Stimulated activated naive CD4-positive, alpha-beta T cell treated with Interleukin-2 at 50 U/mL for 16 hours (primary cell): ENCODE results near the gene HERPUD2.

Source experiments
- DNase-seq: peaks from one replicate; lab custom pipeline; 2025; lab: John Stamatoyannopoulos, UW

The HERPUD2 gene, protein sequence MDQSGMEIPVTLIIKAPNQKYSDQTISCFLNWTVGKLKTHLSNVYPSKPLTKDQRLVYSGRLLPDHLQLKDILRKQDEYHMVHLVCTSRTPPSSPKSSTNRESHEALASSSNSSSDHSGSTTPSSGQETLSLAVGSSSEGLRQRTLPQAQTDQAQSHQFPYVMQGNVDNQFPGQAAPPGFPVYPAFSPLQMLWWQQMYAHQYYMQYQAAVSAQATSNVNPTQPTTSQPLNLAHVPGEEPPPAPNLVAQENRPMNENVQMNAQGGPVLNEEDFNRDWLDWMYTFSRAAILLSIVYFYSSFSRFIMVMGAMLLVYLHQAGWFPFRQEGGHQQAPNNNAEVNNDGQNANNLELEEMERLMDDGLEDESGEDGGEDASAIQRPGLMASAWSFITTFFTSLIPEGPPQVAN

DNA sequence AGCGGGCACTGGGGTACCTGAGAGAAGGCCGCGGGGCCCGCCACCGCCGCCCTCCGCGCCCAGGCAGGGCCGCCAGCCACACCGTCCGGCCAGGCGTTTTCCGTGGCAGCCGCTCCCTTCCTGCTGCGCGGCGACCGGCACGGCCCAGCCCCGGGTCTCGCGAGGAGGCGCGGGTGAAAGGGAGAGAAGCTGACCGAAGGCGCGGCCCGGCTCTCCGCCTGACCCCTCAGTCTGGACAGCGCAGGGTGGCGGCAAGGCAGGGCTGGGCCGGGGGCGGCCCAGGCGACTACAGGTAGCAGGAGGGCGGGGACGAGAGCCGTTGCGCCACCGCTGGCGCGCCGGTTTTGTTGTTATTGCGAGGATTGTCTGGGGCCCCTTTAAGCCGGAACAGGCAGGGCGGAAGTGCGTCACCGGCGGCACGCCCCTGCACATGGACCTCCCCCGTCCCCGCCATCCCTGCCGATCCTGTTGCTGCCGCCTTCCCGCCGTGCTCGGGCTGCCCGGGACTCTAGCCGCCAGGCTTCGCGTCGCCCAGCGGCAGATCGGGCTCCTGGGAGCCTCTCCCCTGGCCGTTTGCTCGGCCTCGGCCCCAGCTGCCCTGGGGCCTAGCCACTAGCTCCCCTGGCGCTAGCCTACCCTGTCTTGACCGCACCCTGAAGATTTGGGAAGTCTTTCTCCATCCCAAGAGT is at the start of gene HERPUD2:
HERPUD2 (minus strand) TSS at position 352 of the 689 bp plus-strand sequence. CDS start 805 bp downstream, outside the sequence.
- DNase-seq: peak; percentile 88

DNA sequence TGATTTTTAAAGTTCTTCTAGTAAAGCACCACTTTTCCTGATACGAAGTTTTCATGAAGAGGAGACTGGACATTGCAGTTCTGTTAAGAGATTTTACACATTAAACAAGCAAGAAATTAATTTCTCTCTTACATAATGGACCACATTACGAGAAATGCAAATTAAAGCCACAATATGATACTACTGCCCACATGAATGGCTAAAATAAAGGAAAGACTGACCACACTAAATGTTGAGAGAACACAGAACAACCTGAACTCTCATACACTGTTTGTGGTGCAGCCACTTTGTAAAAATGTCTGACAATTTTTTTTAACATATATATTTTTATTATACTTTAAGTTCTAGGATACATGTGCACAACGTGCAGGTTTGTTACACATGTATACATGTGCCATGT is 44.0 kb upstream of the HERPUD2 start:
- DNase-seq: no peak

DNA sequence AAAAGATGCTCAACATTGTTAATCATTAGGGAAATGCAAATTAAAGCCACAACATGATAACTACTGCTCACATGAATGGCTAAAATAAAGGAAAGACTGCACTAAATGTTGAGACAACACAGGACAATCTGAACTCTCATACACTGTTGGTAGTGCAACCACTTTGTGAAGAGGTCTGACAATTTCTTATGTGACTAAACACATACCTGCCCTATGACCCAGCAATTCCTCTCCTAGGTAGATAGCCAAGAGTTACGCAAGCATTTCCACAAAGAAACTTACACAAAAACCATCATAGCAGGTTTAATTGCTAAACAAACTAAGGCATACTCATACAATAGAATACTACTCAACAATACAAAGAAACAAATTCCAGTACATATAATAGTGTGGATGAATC is 41.8 kb upstream of the HERPUD2 start:
- no peak for DNase-seq

DNA sequence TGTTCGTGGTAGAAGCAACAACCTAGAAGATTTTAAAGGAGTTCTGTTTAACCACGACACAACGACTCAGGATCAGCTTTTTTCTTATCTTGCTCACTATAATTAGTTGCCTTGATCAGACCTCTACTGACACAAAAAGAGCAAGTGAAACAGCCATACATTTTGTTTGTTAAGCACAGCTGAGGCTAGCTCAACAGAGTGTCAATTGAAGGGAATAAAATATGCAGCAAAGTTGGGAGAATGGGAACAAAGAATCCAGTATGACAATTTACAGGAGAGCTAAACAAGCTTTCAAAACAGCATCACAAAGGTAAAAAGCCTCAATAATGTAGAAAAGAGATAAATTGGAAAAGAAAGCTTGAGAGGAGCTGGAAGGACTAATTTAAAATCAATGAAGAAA is 40.5 kb upstream of the HERPUD2 start:
- DNase-seq: no peak

DNA sequence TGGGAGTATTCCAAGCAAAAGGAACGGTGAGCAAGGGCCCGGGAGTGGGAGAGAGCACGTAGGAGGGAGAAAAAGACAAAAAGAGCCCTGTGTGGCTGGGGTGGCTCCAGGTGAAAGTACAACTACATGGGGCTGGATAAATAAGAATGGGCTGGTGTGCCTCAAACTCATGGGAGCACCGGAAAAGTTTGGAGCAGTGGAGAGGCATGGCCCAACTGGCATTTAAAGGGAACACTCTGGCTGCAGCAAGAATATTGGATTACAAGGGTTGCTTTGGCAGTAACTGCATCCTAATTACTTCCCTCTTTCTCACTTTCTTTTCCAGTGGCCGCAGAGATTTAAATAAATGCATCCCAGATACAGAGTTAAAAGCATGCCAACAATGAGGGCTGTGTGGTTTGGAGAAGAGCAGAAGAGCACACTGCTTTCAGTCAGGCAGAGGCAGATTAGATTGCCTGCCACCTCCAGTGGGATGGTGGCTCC is 39.1 kb upstream of the HERPUD2 start:
- no peak for DNase-seq

DNA sequence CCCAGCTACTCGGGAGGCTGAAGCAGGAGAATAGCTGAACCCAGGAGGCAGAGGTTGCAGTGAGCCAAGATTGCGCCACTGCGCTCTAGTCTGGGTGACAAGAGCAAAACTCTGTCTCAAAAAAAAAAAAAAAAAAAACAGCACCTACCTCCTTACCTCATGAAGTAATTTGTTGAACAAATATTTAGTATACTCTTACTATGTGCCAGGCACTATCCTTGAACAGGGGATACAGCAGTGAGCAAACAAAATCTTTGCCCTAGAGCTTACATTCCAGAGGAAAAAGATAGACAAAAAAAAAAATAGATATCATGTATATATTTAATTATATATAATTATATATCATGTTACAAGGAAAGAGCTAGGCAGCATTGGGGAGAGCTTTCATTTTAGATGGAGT is 36.4 kb upstream of the HERPUD2 start:
- DNase-seq: no peak

DNA sequence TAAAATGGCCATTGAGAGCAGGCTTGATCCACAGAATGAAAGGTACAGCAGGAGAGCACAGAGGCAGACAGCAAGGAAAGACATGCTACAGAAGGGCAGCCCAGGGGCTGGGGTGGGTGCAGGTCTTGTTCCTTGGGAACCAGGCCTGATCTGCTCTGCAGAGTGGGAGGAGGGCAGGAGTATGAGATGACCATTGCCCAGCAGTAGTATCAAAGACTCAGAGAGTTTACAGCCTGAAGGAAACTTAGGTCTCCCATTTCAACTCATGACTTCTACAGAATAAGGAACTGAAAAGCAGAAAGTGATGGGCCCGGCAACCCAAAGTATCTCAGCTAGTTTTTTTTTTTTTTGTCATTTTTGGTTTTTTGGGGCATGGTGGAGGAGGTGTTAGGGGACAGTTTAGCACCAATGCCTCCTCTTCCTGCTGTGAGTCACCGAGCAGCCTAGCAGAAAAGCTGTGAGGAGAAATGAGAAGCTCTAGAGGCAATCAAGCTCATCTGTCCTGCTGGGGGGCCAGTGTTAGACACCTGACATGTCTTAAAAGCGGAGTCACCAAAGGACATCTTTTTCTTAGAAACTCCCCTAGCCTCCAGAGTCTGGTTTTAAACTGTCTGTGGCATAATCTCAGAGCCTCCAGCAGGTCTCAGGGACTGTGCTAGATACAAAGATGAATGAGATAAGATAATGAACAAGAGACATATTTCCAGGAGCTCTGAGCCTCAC is 34.3 kb upstream of the HERPUD2 start:
- peak; percentile 32 for DNase-seq

DNA sequence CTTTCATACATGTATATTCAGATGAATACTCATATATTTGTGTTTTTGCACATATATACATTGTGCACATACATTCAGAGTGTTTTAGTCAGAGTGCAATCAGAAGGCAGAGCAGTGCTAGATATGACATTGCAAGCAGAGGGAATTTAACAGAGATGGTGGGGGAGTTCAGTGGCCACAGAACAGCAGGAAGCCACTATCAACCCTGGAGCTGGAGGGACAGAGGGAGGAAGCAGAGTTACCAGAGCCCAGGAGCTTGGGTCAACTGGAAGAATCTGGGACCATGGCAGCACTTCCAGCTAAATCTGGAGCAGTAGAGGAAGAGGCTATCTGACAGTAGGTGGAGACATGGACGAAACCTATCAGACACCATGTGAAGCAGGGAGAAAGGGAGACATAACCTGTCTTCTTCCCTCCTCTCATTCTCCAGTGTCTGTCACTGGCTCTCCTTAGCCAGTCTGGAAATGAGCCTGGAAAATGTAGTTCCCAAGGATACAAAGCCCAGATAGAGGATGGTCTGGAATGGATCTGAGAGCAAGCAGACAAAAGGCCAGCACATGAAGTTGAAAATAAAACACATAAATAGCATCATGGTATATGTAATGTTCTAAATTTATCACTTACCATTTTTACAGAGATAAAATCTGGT is 33.6 kb upstream of the HERPUD2 start:
- no peak for DNase-seq

DNA sequence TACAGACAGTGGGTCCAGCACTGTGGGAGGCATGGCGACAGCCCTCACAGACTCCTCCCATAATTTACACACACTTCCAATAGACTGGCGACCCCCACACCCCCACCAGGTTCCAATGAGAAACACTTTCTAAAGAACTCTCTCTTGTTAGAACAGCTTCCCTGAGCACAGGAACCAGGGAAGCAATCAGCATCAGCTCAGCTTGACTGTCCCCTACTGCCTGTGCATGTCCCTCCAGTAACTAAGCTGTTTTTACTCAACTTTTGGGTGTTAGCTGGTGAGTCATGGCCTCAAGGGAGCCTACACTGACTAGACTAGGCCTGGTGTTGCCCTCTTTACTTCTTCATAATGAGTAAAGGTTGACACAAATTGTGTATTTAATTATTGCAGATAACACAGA is 32.6 kb upstream of the HERPUD2 start:
- peak; percentile 2 for DNase-seq

DNA sequence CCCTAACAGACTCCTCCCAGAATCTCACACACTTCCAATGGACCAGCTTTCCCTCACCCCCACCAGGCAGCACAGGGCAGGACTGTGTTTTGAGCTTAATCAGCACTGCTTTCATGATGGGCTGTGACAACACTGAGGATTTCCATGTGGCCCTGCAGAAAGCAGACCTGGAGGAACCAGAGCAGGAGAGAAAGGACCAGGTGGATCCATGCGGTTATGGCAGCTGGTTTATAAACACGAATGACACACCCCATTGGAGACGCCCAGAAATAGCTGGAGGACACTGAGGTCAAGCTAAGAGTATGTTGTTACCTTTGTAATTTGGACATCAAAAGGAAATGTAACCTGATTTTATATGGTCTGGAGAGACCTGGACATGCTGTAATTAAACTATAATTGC is 31.7 kb upstream of the HERPUD2 start:
- DNase-seq: no peak

DNA sequence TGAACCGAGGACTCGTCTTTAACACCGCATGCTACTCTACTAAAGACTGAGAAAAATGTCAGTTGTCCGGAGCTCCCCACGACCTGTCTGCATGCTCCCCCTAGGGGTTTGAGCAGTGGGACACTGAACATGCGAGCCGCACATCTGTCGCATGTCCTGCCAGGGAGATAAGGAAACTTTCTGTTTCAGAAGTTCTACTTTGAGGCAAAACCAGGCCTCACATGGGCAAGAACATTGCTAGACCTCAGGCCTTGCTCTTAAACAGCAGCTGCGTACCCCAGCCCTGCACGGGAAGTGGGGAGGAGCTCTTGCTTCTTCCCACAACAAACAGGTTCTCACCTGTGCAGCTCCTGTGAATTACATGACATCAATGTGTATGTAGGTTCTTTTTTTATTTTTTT is 30.3 kb upstream of the HERPUD2 start:
- DNase-seq: peak; percentile 21

DNA sequence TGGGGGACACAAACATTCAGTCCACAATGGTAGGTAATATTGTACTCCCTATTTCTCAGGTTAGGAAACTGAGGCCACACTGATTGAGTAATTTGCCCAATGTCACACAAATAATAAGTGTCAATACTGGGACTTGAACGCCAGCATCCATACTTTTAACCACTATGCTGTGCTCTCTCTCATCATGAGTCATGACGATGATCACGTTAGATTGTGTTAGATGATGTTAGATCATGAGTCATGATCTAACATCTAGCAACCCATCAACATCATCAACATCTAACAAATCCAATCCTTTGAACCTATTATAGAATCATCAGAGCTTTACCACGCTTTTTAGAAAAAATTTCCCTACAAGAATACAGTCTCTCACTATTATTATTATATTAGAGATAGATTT is 28.1 kb upstream of the HERPUD2 start:
- DNase-seq: no peak

DNA sequence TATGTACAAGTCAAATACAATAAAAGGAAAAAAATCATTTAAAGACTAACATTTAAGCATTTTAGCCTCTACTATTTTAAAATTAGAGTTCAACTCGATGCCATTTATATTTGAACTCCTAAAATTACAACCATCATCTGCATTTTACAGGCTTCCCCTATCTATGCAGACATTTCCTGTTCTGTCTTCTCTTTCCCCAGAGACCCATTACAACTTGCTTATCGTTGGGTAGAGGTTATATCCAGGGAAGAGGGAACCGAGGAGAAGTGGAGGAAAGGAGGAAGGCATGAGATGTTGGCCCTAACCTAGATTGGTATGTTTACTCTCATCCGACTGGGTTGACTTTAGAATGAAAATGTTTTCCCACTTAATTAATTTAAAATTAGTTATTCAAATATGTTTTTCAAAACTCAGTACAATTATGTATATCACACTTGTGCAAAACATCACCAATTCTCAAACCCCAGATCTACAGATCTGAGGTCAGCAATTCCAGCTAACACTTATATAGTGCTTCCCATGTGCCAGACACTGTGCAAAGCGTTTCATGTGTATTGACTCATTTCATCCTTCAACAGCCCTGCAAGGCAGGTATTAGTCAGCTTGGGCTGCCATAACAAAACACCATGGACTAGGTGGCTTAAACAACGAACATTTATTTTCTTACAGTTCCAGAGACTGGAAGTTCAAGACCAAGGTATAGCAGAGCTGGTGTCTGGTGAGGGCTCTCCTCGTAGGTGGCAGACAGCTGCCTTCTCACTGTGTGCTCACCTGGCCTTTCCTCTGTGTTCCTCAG is 27.3 kb upstream of the HERPUD2 start:
- peak; percentile 21 for DNase-seq

DNA sequence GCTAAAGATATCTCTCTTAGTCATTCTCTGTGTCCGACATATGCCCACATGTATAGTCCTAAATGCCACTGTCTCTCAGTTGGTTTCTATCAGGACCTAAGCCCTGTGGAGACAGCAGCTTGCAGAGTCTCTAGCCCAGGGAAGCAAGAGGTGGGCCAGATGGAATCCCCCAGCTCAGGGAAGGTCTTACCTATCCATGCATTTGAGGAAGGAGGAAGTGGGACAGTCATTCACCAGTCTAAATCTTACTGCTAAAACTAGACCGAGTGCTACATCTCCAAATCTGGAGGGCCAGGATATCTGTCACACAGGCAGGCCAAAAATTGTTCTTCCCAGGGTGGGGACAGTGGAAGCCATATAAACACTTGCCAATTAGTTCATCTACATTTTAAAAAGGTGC is 26.4 kb upstream of the HERPUD2 start:
- DNase-seq: no peak

DNA sequence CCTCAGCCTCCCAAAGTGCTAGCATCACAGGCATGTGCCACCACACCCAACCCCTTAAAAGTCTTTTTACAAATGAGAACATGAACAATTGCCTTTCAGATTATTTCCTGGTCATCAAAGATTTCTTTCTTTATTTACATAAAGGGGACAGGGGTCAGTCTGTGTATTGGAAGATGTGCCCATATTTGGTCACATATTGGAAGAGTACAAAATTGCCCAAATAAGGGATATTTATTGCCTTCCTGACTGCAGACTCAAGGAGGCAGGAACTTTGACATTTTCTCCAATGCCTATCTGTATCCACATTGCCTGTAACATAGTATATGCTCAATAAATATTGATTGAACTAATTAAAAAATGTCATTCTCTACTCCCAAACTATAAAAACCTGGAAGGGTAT is 25.9 kb upstream of the HERPUD2 start:
- DNase-seq: no peak

DNA sequence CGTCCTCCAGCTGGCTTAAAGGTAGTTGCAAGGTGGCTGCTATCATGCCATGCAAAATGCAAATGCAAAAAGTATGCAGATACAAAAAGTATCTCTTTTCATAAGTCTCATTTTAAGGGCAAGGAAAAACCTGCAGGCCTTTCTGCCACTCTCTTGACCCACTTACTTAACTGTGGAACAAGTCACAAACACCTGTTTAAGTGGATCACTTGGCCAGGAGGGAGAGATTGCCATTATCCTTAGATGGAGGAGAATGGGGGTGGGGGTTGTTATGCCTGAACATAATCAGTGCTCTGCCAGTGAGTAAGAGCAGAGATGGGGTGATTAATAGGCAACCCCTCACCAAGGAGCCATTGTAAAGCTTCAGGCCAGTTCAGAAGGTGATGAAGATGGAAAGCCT is 25.1 kb upstream of the HERPUD2 start:
- no peak for DNase-seq

DNA sequence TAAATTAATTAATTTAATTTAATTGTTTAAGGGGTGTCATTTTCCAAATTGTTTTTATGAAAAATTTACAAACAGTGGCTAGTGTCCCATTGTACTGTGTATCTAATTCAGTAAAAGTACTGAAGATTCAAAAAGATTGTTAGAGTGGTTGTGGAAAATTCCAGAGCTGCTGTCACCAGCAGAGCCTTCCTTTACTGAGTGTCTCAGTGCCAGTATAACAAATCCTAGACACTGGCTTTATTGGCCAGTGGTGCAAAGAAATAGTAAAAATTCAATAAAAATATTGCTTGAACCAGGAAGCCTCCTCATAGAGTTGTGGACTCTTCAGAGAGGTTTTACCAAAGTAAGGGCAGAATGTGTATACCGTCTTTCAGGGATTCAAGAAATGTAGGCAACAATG is 23.1 kb upstream of the HERPUD2 start:
- no peak for DNase-seq

DNA sequence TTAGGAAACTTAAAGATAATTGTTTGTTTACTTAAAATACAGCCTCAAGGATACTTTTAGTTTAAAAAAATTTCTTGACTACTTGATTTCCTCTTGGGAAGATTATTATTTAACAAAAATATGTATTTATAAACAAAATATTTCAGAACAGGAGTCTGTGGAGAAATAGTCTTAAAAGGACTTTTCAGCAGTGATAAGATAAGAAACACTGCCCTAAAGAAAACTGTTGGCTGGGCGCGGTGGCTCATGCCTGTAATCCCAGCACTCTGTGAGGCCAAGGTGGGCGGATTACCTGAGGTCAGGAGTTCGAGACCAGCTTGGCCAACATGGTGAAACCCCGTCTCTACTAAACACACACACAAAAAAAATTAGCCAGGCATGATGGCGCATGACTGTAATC is 22.6 kb upstream of the HERPUD2 start:
- DNase-seq: no peak

DNA sequence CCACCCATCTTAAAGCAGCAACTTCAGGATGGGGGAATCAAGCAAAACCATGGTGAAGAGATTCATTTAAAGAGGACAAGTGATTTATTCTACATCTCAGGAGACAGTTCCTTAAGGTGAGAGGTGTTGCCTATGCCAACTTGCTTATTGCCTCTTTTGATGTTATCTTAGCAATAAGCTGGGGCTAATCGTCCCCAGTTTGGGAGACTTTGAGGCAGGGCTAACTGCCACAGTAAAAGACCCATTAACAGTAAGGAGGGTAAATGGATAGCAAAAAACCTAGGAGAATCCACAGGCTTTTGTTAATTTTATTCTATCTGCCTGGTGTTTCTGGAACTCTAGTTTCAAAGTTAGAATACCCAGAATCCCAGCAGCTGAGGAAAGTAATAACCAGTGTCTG is 22.1 kb upstream of the HERPUD2 start:
- DNase-seq: no peak

DNA sequence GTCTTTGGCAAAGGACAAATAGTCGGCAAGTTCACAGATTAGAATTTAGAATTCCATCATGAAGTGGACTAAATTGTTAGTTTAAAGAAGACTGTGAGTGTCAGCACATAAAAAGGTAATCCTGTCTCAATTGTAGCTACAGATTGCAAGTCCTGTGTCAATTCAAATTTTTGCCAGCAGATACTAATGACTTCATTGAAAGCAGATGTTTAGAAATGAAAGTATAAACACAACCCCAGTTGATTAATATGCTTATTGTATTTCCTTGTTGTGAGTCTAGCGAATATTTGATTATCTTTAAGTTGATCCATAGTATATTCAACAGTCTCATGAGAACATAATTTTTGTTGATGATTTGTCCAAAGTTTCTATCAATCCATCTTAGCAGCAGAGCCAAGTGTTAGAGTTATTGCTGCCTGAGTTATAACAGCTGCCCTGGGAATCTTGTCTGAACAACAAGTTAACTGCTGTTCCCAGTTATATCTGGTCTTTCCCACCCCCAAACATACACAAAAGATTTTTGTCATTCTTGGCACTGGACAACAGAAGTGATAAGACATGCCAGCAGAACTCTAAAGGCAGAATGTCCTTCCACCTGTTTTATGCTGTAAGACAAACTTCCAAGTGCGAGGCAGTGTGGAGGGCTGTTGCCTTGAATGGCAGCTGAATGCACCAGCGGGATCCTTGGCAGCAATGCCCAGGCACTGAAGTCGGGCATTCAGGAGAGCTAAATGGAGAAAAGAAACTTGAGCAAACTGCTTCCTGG is 21.3 kb upstream of the HERPUD2 start:
- no peak for DNase-seq

DNA sequence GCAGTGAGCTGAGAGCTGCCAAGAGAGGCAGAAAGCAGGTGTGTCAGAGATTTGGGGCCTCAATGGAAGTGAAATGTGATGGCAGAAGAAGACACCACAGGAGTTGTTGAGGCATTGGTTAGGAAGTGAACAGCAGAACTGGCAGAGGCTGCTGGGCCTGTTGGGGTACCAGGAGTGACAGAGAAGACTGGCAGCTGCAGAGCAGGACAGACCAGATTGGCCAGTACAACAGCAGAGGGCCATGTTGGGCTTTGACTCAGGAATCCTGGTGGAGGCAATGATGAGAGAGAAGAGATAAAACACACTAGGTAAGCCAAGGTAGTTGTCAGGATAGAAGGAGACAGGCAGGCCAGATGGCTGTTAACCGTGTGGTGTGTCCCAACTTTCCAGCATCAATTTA is 19.9 kb upstream of the HERPUD2 start:
- no peak for DNase-seq
